Karpas-422 (cell line): Measurements from ENCODE around the gene CHAF1B. TPM values are rescaled to one million over a fixed set of nuclear protein-coding genes. Genes with fewer than 3 reads are reported as not detected.
"Not testable (repeated sequence)": the region's sequence is repeated elsewhere in the genome, so short reads cannot be mapped to it uniquely, and the experiment has no call there.

Experiments used
- DNase-seq: peaks from one replicate; pipeline ENCODE4 v3.0.0-alpha.2; 2015
- H2AFZ ChIP-seq: fragments of 200-600 bp; sonication (generic); 2 replicates; pipeline ENCODE4 v1.6.1; 2014; ENCODE audit warnings: antibody characterized with exemption, low read length, mixed read lengths
- H3K27ac ChIP-seq: fragments of 200-600 bp; sonication (generic); 2 replicates; pipeline ENCODE4 v1.5.1; 2014; ENCODE audit warnings: mild to moderate bottlenecking, low read length, moderate library complexity
- H3K27me3 ChIP-seq: fragments of 200-600 bp; sonication (generic); 2 replicates; pipeline ENCODE4 v1.6.1; 2014; ENCODE audit warnings: low read length, mixed read lengths
- H3K36me3 ChIP-seq: fragments of 200-600 bp; sonication (generic); 2 replicates; pipeline ENCODE4 v1.6.1; 2014; ENCODE audit warnings: low read length, mixed read lengths; ENCODE audit not compliant: insufficient read depth
- H3K4me1 ChIP-seq: fragments of 200-600 bp; sonication (generic); 2 replicates; pipeline ENCODE4 v1.6.1; 2014; ENCODE audit warnings: mild to moderate bottlenecking, low read length, mixed read lengths
- H3K4me2 ChIP-seq: fragments of 200-600 bp; sonication (generic); 2 replicates; pipeline ENCODE4 v1.6.1; 2014; ENCODE audit warnings: low read length, low read depth, mild to moderate bottlenecking; ENCODE audit not compliant: poor library complexity, severe bottlenecking
- H3K4me3 ChIP-seq: fragments of 200-600 bp; sonication (generic); 2 replicates; pipeline ENCODE4 v1.5.1; 2014; ENCODE audit warnings: mild to moderate bottlenecking, antibody characterized with exemption, low read length, mixed read lengths
- H3K79me2 ChIP-seq: fragments of 200-600 bp; sonication (generic); 2 replicates; pipeline ENCODE4 v1.6.1; 2014; ENCODE audit warnings: mild to moderate bottlenecking, low read length, mixed read lengths
- H3K9ac ChIP-seq: fragments of 200-600 bp; sonication (generic); 2 replicates; pipeline ENCODE4 v1.6.0; 2014; ENCODE audit warnings: low read length
- H3K9me2 ChIP-seq: fragments of 200-600 bp; sonication (generic), shearing (Covaris generic); replicated peaks from 2 replicates; pipeline ENCODE4 v1.6.0; 2014; ENCODE audit warnings: mild to moderate bottlenecking, low read length, moderate library complexity; ENCODE audit not compliant: insufficient read depth
- H3K9me3 ChIP-seq: fragments of 300-700, 200-600 bp; sonication (generic); 2 replicates; pipeline ENCODE4 v1.6.1; 2014; ENCODE audit warnings: low read length, mixed read lengths
- H4K20me1 ChIP-seq: fragments of 200-600 bp; sonication (generic); 2 replicates; pipeline ENCODE4 v1.6.1; 2014; ENCODE audit warnings: mild to moderate bottlenecking, antibody characterized with exemption, low read length, low read depth; ENCODE audit not compliant: insufficient read depth
- total RNA-seq: library from RNA; depleted of rRNA; stranded (reverse); fragments of >200 nt; shearing (Covaris generic); gene quantifications from 2 replicates; pipeline ENCODE4 v1.2.3, GENCODE V29; 2014; ENCODE audit warnings: low replicate concordance; rRNA removed

CHAF1B gene
- 2.3 and 5.6 TPM in 2 replicates for total RNA-seq

- no peaks in the 10 kb centered on the region for H3K9me2 ChIP-seq
- DNase-seq = peak; percentile 92
- no peaks in the 10 kb centered on the region for H3K9me3 ChIP-seq
- peak within 1 kb of the TSS; percentile 82 for H3K9ac ChIP-seq
- H2AFZ ChIP-seq = peak within 1 kb of the TSS; percentile 37; the same call in 1 of the 2 replicates
- H3K27me3 ChIP-seq = no peaks in the 10 kb centered on the region
- H3K27ac ChIP-seq = peak within 1 kb of the TSS; percentile 30; the same call in 1 of the 2 replicates
- H4K20me1 ChIP-seq = no peaks in the 10 kb centered on the region
- peaks cover 4% of the 10 kb centered on the region; the same call in 1 of the 2 replicates for H3K36me3 ChIP-seq
- H3K79me2 ChIP-seq = peaks cover 18% of the 10 kb centered on the region
- peaks cover 9% of the 10 kb centered on the region for H3K4me1 ChIP-seq
- H3K4me2 ChIP-seq = peak within 1 kb of the TSS; percentile 79
- peak within 1 kb of the TSS; percentile 70 for H3K4me3 ChIP-seq
Observed at GRCh38 chr21:36385233-36386030, at the start of gene CHAF1B. Gene CHAF1B (plus strand): TSS chr21:36385392. CDS start chr21:36386137, 745 bp downstream.

GRCh38 chr21:36337099-36337509 lies 48.1 kb upstream of the CHAF1B start:
- Histone ChIP-seq H3K9ac (no peak overlapping the region), H3K36me3 (peaks cover 16% of the 10 kb centered on the region; the same call in 1 of the 2 replicates)
- no peak for DNase-seq

GRCh38 chr21:36338975-36339374 lies 46.2 kb upstream of the CHAF1B start:
- H3K9ac ChIP-seq = no peak overlapping the region
- H4K20me1 ChIP-seq = no peaks in the 10 kb centered on the region
- H3K27me3 ChIP-seq = no peaks in the 10 kb centered on the region
- H2AFZ ChIP-seq = no peak overlapping the region
- H3K4me3 ChIP-seq = no peak overlapping the region
- H3K79me2 ChIP-seq = peaks cover 8% of the 10 kb centered on the region; the same call in 1 of the 2 replicates
- no peaks in the 10 kb centered on the region for H3K9me3 ChIP-seq
- no peak overlapping the region for H3K27ac ChIP-seq
- H3K36me3 ChIP-seq = peaks cover 16% of the 10 kb centered on the region; the same call in 1 of the 2 replicates
- no peaks in the 10 kb centered on the region for H3K9me2 ChIP-seq
- DNase-seq = no peak
- no peak overlapping the region for H3K4me2 ChIP-seq
- H3K4me1 ChIP-seq = no peaks in the 10 kb centered on the region

More at GRCh38 chr21:36337099-36337509, 48.1 kb upstream of the CHAF1B start:
- Histone ChIP-seq H2AFZ (no peak overlapping the region), H3K9me2 (no peaks in the 10 kb centered on the region), H3K27ac (no peak overlapping the region), H3K27me3 (no peaks in the 10 kb centered on the region), H3K79me2 (peaks cover 24% of the 10 kb centered on the region), H4K20me1 (no peaks in the 10 kb centered on the region), H3K9me3 (no peaks in the 10 kb centered on the region), H3K4me1 (no peaks in the 10 kb centered on the region), H3K4me3 (no peak overlapping the region), H3K4me2 (no peak overlapping the region)

- H3K27me3 ChIP-seq = not testable (repeated sequence)
Observed at GRCh38 chr21:36342581-36342980, 42.6 kb upstream of the CHAF1B start.

GRCh38 chr21:36344931-36345330 lies 40.3 kb upstream of the CHAF1B start:
- H3K4me2 ChIP-seq = no peak overlapping the region
- no peaks in the 10 kb centered on the region for H3K79me2 ChIP-seq
- no peak overlapping the region for H3K27ac ChIP-seq
- H3K4me1 ChIP-seq = peaks cover 6% of the 10 kb centered on the region; the same call in 1 of the 2 replicates
- no peaks in the 10 kb centered on the region for H3K9me2 ChIP-seq
- H3K4me3 ChIP-seq = no peak overlapping the region
- H3K36me3 ChIP-seq = peaks cover 19% of the 10 kb centered on the region; the same call in 1 of the 2 replicates
- no peaks in the 10 kb centered on the region for H4K20me1 ChIP-seq
- H3K27me3 ChIP-seq = no peaks in the 10 kb centered on the region
- H2AFZ ChIP-seq = no peak overlapping the region
- no peak for DNase-seq
- no peak overlapping the region for H3K9ac ChIP-seq
- no peaks in the 10 kb centered on the region for H3K9me3 ChIP-seq

More at GRCh38 chr21:36342581-36342980, 42.6 kb upstream of the CHAF1B start:
- not testable (repeated sequence) for H3K4me1 ChIP-seq, H4K20me1 ChIP-seq, H2AFZ ChIP-seq, H3K9me2 ChIP-seq, H3K9ac ChIP-seq, H3K9me3 ChIP-seq, DNase-seq, H3K4me2 ChIP-seq, H3K27ac ChIP-seq, H3K79me2 ChIP-seq, H3K4me3 ChIP-seq
- H3K36me3 ChIP-seq = peaks cover 23% of the 10 kb centered on the region; the same call in 1 of the 2 replicates

GRCh38 chr21:36347278-36347961 lies 37.8 kb upstream of the CHAF1B start:
- no peaks in the 10 kb centered on the region for H3K79me2 ChIP-seq

GRCh38 chr21:36347962-36348328 lies 37.2 kb upstream of the CHAF1B start:
- H3K9me3 ChIP-seq = no peaks in the 10 kb centered on the region
- no peak overlapping the region for H3K4me3 ChIP-seq
- H3K9me2 ChIP-seq = no peaks in the 10 kb centered on the region
- no peaks in the 10 kb centered on the region for H3K27me3 ChIP-seq
- H3K4me2 ChIP-seq = no peak overlapping the region
- H2AFZ ChIP-seq = no peak overlapping the region
- no peak overlapping the region for H3K9ac ChIP-seq
- no peaks in the 10 kb centered on the region for H4K20me1 ChIP-seq
- H3K4me1 ChIP-seq = peaks cover 6% of the 10 kb centered on the region; the same call in 1 of the 2 replicates
- peaks cover 20% of the 10 kb centered on the region for H3K36me3 ChIP-seq
- DNase-seq = no peak
- no peaks in the 10 kb centered on the region for H3K79me2 ChIP-seq
- no peak overlapping the region for H3K27ac ChIP-seq

More at GRCh38 chr21:36347278-36347961, 37.8 kb upstream of the CHAF1B start:
- no peaks in the 10 kb centered on the region for H3K9me2 ChIP-seq
- no peaks in the 10 kb centered on the region for H4K20me1 ChIP-seq
- H3K9me3 ChIP-seq = no peaks in the 10 kb centered on the region
- H3K36me3 ChIP-seq = peaks cover 17% of the 10 kb centered on the region
- H3K4me3 ChIP-seq = no peak overlapping the region
- H3K27ac ChIP-seq = no peak overlapping the region
- H3K9ac ChIP-seq = no peak overlapping the region
- H2AFZ ChIP-seq = no peak overlapping the region
- peaks cover 6% of the 10 kb centered on the region; the same call in 1 of the 2 replicates for H3K4me1 ChIP-seq
- no peak for DNase-seq
- H3K27me3 ChIP-seq = no peaks in the 10 kb centered on the region
- H3K4me2 ChIP-seq = no peak overlapping the region

- Histone ChIP-seq H3K36me3 (peaks cover 19% of the 10 kb centered on the region), H3K27me3 (no peaks in the 10 kb centered on the region), H2AFZ (no peak overlapping the region), H3K9me3 (no peaks in the 10 kb centered on the region), H3K9me2 (no peaks in the 10 kb centered on the region), H3K27ac (no peak overlapping the region), H3K79me2 (no peaks in the 10 kb centered on the region), H3K9ac (no peak overlapping the region), H4K20me1 (no peaks in the 10 kb centered on the region), H3K4me1 (peaks cover 6% of the 10 kb centered on the region; the same call in 1 of the 2 replicates), H3K4me3 (no peak overlapping the region), H3K4me2 (no peak overlapping the region)
- DNase-seq = no peak
Observed at GRCh38 chr21:36349315-36349714, 35.9 kb upstream of the CHAF1B start.
